Inflammatory macrophage treated with lipopolysaccharide for 4 hours (primary cell): Measurements from ENCODE around the gene ARHGEF1.

ENCODE experiments used
- DNase-seq: peaks from one replicate; pipeline ENCODE4 v3.0.0-alpha.2; 2020

The ARHGEF1 gene, protein sequence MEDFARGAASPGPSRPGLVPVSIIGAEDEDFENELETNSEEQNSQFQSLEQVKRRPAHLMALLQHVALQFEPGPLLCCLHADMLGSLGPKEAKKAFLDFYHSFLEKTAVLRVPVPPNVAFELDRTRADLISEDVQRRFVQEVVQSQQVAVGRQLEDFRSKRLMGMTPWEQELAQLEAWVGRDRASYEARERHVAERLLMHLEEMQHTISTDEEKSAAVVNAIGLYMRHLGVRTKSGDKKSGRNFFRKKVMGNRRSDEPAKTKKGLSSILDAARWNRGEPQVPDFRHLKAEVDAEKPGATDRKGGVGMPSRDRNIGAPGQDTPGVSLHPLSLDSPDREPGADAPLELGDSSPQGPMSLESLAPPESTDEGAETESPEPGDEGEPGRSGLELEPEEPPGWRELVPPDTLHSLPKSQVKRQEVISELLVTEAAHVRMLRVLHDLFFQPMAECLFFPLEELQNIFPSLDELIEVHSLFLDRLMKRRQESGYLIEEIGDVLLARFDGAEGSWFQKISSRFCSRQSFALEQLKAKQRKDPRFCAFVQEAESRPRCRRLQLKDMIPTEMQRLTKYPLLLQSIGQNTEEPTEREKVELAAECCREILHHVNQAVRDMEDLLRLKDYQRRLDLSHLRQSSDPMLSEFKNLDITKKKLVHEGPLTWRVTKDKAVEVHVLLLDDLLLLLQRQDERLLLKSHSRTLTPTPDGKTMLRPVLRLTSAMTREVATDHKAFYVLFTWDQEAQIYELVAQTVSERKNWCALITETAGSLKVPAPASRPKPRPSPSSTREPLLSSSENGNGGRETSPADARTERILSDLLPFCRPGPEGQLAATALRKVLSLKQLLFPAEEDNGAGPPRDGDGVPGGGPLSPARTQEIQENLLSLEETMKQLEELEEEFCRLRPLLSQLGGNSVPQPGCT

DNA sequence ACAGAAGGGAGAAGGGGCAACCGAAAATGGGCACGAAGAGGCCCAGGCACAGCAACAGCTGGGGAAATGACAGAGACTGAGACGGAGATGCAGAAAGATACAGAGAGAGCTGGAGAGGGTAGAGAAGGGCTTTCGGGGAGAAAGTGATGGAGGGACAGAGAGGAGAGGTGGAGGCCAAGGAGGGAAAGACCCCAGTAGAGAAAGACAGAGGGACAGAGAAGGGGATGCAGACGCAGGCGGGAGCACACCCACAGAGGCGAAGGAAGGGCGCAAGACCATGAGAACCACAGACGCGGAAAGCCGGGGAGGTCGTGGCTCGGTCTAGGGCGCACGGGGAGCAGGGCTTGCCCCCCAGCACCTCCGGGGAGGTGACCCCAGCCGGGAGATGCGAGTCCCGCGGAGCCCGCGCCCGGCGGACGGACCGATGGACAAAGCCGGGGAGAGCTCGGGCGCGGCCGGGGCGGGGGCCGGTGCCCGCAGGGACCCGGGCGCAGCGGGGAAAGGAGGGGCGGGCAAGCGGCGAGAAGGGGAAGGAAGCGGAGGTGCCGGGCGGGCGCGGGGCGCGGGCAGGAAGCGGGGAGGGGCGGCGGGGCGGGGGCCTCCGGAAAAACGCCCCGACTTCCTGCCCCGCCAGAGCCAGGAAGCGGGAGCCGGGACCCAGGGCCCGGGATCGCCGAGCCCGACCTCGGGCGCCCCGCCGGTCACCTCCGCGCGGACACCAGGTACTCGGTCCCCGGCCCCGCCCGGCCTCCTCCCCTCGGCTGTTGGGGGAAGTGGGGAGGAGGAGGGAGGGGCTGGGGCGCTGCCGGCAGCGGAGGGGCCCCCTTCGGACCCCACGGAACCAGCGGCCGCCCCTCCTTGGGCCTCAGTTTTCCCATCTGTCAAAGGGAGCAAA, at the start of gene ARHGEF1:
Gene ARHGEF1, plus strand, starts transcription at position 617 of the 895 bp plus-strand sequence. CDS start 4,899 bp downstream, outside the sequence.
- DNase-seq: peak; percentile 41

DNA sequence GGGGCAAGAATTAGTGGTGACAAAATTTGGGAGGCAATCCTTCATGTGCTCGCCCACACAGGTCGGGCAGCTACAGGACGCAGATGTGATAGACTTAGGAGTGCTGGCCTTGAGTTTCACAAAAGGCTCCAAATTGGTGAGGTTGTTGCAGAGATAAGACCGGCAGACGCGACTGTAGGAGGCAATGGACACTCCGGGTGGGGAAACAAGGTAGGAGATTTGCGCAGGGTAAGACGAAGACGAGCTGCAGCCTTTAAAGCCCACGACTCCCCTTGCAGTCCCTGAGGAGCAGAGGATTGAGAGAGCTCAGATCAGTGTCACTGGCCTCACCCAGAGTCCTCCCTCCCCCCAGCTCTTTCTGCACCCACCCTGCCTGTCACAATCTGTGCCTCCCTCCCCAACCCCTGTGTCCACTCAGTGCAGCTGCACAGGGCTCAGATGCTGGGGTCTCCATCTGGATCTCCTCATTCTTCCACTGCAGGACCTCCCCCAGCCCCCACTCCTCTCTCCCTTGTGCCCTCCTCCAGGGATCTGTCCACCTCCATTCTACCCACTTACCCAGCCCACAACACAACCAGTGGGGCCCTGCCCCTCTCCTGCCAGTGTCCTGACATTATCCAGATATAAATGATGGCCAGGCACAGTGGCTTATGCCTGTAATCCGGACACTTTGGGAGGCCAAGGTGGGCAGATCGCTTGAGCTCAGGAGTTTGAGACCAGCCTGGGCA, 44.8 kb upstream of the ARHGEF1 start:
- DNase-seq: no peak

DNA sequence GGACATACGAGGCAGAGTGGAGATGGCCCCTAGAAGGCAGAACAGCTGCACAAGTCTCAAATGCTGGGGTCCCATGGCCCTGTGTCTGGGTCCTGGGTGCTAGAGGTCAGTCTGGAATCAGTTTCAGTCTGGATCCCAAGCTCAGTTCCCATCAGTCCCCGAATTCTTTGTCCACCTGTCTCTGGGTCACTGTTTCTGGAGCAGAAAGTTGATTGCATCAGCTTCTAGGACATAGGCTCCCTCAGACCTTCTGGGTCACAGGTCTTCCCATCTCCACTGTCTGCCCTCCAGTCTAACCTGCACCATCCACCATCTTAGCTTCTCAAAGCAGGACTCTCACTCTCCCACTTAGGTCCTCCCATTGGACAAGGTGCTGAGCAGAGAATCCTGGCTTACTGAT, 43.8 kb upstream of the ARHGEF1 start:
- DNase-seq: no peak

DNA sequence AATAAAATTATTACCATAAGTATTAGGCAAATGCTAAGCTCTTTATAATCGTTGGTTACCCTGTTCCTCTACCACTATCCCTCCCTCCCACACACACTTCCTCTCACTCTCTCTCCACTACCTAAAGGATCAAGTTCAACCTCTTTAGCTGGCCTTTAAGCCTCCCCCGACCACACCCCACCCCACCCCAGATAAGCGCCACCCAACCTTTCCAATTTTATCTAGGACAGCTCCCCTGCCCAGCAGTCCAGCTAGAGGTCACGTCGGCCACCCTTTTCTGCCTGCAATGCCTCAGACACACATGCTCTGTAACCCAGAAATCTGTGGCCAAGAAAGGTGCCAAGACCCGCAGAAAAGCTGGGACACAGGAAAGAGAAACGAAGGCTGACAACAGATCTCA, 39.6 kb upstream of the ARHGEF1 start:
- DNase-seq: no peak

DNA sequence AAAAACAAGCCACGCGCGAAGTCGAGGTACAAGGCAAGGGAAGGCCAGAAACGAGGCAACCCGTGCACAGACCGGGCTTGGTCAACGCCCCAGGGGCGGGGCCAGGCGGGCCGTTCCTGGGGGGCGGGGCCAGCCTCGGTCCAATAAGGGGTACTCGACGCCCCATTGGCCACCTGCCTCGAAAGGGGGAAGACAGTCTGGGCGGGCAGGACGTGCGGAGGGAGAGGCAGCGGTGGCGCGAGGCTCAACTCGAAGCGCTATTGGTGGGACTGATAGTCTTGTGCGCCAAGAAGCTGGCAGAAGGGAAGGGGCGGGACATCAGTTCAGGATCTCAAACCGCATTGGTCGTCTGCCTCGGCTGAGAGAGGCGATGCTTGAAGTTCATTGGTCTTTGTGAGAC, 38.4 kb upstream of the ARHGEF1 start, which contains the start of gene LYPD4:
Gene LYPD4, minus strand, starts transcription at position 83 of the 400 bp plus-strand sequence. CDS start 5,398 bp downstream, outside the sequence.
- DNase-seq: no peak

DNA sequence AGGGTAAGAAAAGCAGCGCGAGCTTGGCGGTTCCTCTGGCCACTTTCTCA, 38.2 kb upstream of the ARHGEF1 start, which contains the start of gene DMRTC2:
Gene DMRTC2, plus strand, starts transcription at position 42 of the 50 bp plus-strand sequence. CDS start 2,387 bp downstream, outside the sequence.
- no peak for DNase-seq

DNA sequence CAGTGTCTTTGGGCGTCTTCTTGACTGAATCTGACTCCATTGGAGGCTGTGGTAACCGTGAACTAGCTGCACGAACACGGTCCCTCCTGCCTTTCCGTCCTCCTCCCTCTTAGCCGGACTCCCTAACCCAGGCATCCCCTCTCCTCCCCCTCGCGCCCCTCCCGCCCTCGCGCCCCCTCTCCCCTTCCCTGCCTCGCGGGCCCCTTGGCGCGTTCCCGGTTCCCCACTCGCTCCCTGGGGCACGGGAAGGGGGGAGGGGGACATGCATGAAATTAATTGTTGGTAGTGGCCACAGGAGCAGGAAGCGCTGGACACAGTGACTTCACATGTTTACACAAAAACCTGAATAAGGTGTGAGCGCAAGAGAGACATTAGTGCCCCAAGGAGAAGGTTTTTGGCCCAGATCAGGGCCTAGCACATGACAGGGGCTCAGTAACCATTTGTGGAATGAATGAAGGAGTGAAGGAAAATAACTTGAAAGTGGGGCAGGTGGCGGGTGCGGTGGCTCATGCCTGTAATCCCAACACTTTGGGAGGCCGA, 37.9 kb upstream of the ARHGEF1 start:
- DNase-seq: no peak

DNA sequence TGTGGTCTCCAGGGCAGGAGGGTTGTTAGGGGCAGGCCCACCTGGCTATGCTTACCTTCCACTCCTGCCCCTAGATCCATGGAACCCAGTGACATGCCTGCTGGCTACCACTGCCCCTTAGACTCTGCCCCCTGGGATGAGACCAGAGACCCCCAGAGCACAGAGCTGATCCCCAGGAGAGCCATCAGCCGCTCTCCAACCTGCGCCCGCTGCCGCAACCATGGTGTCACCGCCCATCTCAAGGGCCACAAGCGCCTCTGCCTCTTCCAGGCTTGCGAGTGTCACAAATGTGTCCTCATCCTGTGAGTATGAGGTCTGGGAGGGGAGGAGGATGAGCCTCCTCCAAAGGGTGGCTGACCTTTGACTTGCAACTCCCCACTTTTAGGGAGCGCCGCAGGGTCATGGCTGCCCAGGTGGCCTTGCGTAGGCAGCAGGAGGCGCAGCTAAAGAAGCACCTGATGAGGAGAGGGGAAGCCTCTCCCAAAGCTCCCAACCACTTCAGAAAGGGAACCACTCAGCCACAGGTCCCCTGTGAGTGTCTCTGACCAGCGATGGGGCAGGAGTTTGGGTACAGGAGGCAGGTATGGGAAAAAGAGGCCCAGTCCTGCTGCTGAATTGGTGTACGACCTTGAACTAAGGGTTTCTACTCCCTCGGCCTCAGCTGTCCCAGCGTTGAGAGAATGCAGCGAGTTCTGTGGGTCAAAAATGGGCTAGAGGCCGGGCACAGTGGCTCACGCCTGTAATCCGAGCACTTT, 35.5 kb upstream of the ARHGEF1 start:
- DNase-seq: no peak

DNA sequence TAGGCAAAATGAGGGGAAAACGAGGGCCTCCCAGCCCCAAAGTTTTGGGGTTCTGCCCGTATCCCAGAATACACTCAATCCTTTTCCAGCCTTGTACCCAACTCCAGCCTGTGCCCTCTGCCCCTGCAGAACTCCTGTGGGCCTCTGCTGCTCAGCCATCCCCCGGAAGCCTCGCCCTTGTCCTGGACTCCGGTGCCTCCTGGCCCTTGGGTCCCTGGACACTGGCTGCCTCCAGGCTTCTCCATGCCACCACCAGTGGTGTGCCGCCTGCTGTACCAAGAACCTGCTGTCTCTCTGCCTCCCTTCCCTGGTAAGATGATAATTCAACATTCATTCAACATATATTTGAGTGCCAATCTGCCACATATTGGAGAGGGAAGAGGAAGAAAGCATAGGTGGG, 34.3 kb upstream of the ARHGEF1 start:
- no peak for DNase-seq

DNA sequence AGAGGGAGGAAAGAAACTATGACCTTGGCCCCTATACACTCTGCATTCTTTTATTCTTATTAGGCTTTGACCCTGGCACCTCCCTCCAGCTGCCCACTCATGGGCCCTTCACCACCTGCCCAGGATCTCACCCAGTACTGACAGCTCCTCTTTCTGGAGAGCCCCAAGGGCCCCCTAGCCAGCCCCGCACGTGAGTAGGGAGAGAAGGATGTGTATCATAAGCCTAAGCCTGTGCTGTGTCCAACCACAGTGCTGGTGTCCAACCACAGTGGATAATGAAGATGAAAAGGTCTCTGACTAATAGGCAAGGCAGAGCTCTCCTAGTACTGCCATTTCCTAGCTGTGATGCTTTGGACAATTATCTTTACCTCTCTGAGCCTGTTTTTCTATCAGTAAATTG, 33.9 kb upstream of the ARHGEF1 start:
- DNase-seq: no peak

DNA sequence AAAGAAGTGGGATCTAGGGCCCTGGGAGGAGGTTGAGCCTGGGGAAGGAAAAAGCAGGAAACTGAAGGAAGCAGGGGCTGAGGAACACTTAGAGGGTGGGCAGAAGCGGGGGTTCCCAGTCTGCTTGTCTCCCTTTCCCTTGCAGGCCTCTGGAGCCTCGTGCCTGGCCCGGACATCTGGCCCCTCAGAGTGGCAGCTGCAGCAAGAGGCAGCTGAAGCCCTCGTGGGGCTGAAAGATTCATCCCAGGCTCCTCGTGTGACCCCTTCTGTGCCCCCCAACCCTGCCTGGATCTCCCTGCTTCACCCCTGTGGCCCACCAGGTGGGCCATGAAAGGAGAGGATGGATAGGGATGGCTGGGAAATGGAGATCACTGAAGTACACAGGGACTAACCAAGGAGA, 32.6 kb upstream of the ARHGEF1 start:
- DNase-seq: no peak

DNA sequence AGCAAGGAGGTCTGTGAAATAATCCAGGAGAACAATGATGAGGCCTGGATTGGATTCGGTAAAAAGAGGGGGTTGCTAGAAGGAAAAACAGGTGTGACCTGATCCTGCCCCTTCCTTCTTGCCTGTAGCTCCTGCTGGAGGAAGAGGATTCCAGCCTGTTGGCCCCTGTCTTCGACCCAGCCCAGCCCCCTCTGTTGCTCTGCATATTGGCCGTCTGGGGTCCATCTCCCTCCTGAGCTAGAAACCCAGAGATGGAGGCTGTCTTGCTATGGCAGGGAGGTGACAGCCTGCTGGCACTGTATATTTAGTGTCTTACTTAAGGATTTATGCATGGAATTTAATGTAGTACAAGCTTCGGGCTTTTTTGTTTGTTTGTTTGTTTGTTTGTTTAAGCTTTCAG, 31.5 kb upstream of the ARHGEF1 start:
- DNase-seq: no peak

DNA sequence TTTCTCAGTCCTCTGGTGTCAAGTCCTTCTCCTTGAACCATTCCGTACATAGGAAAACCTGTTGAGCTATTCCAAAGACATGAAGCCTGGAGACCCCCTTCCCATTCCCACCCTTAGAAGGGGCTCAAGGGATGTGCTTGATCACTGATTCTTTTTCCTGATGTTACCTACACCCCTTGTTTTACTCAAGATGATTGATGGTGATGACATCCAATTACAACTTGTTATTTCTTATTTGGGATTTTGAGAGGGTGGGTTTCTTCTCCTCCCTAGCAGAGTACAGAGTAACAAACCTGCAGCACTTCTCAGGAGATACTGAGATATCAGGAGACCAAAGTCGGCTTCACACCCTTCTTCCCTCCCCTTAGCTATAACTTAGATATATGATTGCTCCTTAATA, 29.6 kb upstream of the ARHGEF1 start:
- no peak for DNase-seq

DNA sequence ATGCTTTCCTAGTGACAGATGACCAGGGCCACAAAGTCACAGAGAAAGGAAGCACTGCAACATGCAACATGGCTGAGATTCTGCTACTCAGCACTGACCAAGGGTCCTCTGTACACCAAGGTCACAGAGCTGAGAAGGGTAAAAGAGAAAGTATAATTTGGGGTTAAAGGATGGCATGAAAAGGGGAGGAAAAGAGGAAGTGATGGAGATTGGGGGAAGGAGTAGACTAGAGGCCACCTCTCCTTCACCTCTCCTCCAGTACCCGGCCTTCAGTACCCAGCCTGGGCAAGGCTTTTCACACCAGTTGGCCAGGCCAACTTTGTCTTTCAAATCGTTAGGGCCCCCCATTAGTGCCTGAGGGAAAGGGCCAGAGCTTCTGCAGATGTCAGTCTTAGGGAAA, 29.2 kb upstream of the ARHGEF1 start:
- no peak for DNase-seq

DNA sequence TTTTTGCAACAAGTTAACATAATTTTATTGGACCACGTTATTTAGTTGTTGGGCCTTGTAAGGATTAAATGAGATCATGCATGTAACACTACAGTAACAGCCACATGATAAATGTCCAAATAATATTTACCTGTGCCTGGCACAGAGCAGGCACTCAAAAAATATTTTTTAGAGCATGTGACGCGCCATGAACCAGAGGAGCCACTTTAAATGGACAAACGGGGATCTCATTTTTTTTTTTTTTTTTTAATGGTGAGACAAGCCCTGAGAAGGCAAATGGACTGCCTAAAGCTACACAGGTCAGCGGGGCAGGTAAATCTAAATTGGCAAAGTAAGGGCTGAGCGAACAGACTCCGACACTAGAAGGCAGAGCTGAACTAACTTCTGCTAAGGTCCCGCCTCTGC, 23.8 kb upstream of the ARHGEF1 start:
- DNase-seq: no peak

DNA sequence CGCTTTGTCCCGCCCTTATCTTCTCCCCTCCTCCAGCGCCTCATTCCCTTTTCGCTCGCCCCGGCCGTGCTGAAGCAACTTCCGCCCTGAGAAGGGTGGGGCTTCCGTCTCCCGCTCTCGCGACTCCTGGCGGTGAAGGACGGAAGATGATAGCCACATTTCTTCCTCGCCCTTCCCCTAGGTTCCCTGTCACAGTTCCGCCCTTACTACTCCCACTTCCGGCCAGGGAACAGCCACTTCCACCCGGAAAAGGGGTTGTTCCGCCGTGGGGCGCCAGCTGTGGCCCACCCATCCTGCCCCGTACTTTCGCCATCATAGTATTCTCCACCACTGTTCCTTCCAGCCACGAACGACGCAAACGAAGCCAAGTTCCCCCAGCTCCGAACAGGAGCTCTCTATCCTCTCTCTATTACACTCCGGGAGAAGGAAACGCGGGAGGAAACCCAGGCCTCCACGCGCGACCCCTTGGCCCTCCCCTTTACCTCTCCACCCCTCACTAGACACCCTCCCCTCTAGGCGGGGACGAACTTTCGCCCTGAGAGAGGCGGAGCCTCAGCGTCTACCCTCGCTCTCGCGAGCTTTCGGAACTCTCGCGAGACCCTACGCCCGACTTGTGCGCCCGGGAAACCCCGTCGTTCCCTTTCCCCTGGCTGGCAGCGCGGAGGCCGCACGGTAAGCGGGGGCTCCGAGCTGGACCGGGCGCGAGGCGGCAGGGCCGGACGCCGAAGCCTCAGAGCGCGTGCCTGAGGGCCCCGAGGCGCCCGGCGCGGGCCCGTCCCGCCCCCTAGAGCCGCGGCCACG, 23.2 kb upstream of the ARHGEF1 start, which contains the start of gene RPS19:
Gene RPS19, plus strand, starts transcription at position 638 of the 801 bp plus-strand sequence. CDS start 520 bp downstream, outside the sequence.
- peak; percentile 99 for DNase-seq

DNA sequence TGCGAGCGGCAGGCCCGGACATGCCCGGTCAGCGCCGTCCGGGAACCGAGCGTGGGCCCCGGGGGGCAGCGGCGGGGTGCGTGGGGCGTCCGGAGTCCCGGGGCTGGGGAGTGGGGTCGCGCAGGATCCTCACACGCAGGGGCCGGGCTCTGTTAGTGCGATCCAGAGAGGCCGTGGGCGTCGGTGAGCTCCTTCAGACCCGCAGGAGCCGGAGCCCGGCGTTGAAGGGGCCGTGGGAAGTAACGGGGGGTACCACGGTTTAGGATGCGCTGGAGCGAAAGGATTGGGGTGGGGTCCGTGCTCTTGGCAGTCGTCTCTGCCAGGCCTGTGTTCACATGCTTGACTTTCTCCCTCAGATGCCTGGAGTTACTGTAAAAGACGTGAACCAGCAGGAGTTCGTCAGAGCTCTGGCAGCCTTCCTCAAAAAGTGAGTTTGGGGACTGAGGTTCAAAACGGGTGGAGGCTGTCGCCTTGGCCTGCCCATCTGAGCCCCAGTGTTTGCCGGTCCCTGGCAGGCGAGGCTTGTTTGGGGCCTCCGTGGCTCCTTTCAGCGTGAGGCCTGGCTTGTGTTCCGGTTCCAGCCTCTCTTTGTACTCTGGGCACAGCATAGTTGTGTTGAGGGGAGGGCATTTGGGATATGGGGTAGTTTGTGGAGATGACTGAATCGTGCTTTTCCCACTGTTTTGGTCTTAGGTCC, 22.4 kb upstream of the ARHGEF1 start:
- peak; percentile 17 for DNase-seq

DNA sequence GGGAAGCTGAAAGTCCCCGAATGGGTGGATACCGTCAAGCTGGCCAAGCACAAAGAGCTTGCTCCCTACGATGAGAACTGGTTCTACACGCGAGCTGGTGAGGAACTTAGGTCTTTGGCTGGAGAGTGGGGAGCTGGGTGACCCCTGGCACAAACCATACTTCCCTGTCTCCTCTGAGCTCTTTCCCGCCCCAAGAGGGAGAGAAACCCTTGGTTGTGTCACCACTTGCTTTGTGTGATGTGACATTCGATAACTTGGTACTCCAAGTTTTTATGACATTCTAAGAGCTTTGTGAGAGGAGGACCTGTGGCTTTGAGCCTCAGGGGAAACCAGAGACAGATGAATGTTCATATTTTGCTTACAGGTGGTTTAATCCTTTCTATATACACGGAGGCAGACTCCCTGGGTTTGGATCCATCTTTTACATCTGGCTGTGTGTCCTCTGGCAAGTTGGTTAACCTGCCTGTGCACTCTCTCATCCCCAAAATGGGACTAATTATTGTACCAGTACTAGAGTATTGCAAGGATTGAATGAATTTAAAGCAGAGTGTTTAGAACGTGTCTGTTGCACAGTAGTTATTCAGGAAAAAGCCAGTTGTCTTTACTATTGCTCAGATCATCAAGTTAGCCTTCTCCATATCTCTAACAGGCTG, 21.7 kb upstream of the ARHGEF1 start:
- DNase-seq: peak; percentile 13

DNA sequence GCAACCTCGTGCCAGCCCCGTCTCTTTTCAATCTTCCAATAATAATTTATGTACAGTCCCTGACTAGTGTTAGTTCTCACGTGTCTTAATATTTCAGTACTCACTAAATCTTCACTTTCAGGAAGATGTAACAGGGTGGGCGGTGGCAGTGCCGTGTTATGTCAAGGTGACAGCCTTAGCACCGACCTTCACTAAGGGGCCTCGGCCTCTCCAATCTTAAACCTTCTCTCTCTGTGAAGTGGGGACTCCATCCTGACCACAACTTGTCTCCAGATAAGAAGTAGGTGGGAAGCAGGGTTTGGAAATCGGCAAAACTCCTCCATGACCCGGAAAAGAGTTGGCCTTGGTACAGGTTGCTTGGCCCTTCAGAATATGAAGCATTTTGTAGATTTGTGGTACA, 21.1 kb upstream of the ARHGEF1 start:
- DNase-seq: no peak
